Fibroblast of lung (primary cell): ENCODE results near the gene MRPL24. TPM values are rescaled to one million over a fixed set of nuclear protein-coding genes. Genes with fewer than 3 reads are reported as not detected.
A peak's percentile ranks its signal among the peaks of the same experiment; 100 is the strongest.

ENCODE experiments used
- DNase-seq, 2 donors: peaks; one replicate each; pipeline versions ENCODE4 v3.0.0 to v3.0.0-alpha.2; 2010; ENCODE audit warnings: low read depth in 2 of 2
- H2AFZ ChIP-seq: 2 replicates; pipeline ENCODE4 v1.5.1; 2012; ENCODE audit warnings: low read length, control low read depth, inconsistent platforms
- H3K27ac ChIP-seq: 2 replicates; pipeline ENCODE4 v1.5.1; 2011; ENCODE audit warnings: low read length, control low read depth; ENCODE audit not compliant: insufficient read depth
- H3K27me3 ChIP-seq: 2 replicates; pipeline ENCODE4 v1.5.1; 2011; ENCODE audit warnings: mild to moderate bottlenecking, low read length; ENCODE audit not compliant: control insufficient read depth, insufficient read depth
- H3K36me3 ChIP-seq: 2 replicates; pipeline ENCODE4 v1.5.1; 2011; ENCODE audit warnings: low read length; ENCODE audit not compliant: control insufficient read depth, insufficient read depth
- H3K4me1 ChIP-seq: 2 replicates; pipeline ENCODE4 v1.5.1; 2011; ENCODE audit warnings: low read length; ENCODE audit not compliant: control insufficient read depth, insufficient read depth; ENCODE audit errors: extremely low read depth
- H3K4me2 ChIP-seq: 2 replicates; pipeline ENCODE4 v1.5.1; 2011; ENCODE audit warnings: low read length, control low read depth; ENCODE audit not compliant: insufficient read depth; ENCODE audit errors: extremely low read depth
- H3K4me3 ChIP-seq, 4 experiments: fragments of 200-600 bp in 1 of 4; sonication (generic) in 1 of 4; replicated peaks in 1 of 4; 2 replicates each; pipeline ENCODE4 v1.5.1; 2011 to 2016; ENCODE audit warnings: low read length in 4 of 4, low read depth in 3 of 4, mild to moderate bottlenecking in 3 of 4, control low read depth in 2 of 4, inconsistent platforms in 1 of 4, mixed read lengths in 1 of 4; ENCODE audit not compliant: insufficient read depth in 1 of 4; ENCODE audit errors: control extremely low read depth in 1 of 4
- H3K79me2 ChIP-seq: 2 replicates; pipeline ENCODE4 v1.5.1; 2012; ENCODE audit warnings: mild to moderate bottlenecking, low read length, inconsistent platforms; ENCODE audit not compliant: control insufficient read depth, insufficient read depth
- H3K9ac ChIP-seq: 2 replicates; pipeline ENCODE4 v1.5.1; 2011; ENCODE audit warnings: mild to moderate bottlenecking, low read length, control low read depth; ENCODE audit not compliant: insufficient read depth
- H3K9me3 ChIP-seq: 2 replicates; pipeline ENCODE4 v1.5.1; 2012; ENCODE audit warnings: low read depth, low read length; ENCODE audit not compliant: control insufficient read depth, insufficient read depth
- H4K20me1 ChIP-seq: 2 replicates; pipeline ENCODE4 v1.5.1; 2011; ENCODE audit warnings: low read length; ENCODE audit not compliant: control insufficient read depth, insufficient read depth; ENCODE audit errors: extremely low read depth
- EZH2 ChIP-seq: IDR thresholded peaks from 2 replicates; pipeline ENCODE4 v1.5.1; 2012; ENCODE audit warnings: low read length, control low read depth, mild to moderate bottlenecking; ENCODE audit errors: missing control alignments
- polyA plus RNA-seq, 2 donors: library from polyadenylated mRNA; depleted of rRNA in 1 of 2; stranded (reverse) in 1 of 2; unstranded in 1 of 2; fragments of >200 nt; gene quantifications; 2 replicates each; pipeline ENCODE4 v1.2.1, GENCODE V29; 2011 to 2012; ENCODE audit warnings: missing spikeins in 1 of 2
- total RNA-seq: library from RNA; depleted of rRNA; stranded (reverse); fragments of >200 nt; gene quantifications from 2 replicates; pipeline ENCODE4 v1.2.1, GENCODE V29; 2014
- TF ChIP-seq, protein P1 (sequence below), 2 donors: IDR thresholded peaks in 1 of 2; conservative IDR thresholded peaks in 1 of 2; 1 replicate in 1 of 2; 2 replicates in 1 of 2; pipeline ENCODE4 v1.5.1; 2011 to 2012; ENCODE audit warnings: low read length in 2 of 2, control low read depth in 1 of 2, inconsistent platforms in 1 of 2, low read depth in 1 of 2, mild to moderate bottlenecking in 1 of 2

The MRPL24 gene
- total and polyA plus RNA-seq, 2 donors (not counting 1 experiment from before 2014, with no cell fraction given), result 58.8 to 67.2 TPM

DNA sequence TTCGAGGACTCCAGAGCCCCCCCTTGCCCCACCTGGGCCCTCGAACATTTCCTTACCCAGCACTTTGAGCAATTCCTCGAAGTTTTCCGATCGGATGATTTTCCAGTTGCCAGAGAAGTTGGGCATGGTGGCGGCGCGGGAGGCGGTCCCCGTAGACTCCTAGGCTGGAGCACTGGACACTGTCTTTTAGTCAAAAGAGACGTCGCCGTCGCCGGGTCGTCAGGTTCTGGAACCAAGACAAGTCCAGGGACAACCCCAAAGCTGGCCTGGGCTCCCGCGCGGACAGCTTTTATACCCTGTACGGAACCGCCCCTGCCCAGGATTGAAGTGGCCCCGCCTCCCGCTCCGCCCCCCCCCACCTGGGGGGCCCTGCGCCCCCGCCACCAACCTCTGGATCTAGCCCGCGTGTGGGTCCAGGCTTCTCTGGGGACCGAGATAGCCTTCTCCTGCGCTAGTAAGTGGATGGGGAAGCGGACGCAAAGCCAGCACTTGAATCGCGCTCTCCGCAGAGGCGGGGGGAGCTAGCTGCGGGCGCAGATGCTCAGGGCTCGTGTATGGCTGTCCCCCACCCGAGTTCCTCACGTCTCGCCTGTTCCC is 35.5 kb downstream of the MRPL24 start, which contains the start of gene CRABP2:
Gene CRABP2 (minus strand): TSS at position 263 of the 597 bp plus-strand sequence. CDS start 137 bp downstream, at position 126.
- Histone ChIP-seq H4K20me1 (no peaks in the 10 kb centered on the region), H3K27ac (peak within 1 kb of the TSS; percentile 63), H3K4me3 (peak within 1 kb of the TSS; percentile 37 to 69 (median 52)), H3K27me3 (no peaks in the 10 kb centered on the region), H3K79me2 (no peaks in the 10 kb centered on the region), H2AFZ (peak within 1 kb of the TSS; percentile 56), H3K9me3 (no peaks in the 10 kb centered on the region), H3K4me1 (peaks cover 39% of the 10 kb centered on the region), H3K9ac (peak within 1 kb of the TSS; percentile 48), H3K36me3 (peaks cover 6% of the 10 kb centered on the region), H3K4me2 (peak within 1 kb of the TSS; percentile 59)
- TF ChIP-seq EZH2, result no peak
- TF ChIP-seq, protein P1, sequence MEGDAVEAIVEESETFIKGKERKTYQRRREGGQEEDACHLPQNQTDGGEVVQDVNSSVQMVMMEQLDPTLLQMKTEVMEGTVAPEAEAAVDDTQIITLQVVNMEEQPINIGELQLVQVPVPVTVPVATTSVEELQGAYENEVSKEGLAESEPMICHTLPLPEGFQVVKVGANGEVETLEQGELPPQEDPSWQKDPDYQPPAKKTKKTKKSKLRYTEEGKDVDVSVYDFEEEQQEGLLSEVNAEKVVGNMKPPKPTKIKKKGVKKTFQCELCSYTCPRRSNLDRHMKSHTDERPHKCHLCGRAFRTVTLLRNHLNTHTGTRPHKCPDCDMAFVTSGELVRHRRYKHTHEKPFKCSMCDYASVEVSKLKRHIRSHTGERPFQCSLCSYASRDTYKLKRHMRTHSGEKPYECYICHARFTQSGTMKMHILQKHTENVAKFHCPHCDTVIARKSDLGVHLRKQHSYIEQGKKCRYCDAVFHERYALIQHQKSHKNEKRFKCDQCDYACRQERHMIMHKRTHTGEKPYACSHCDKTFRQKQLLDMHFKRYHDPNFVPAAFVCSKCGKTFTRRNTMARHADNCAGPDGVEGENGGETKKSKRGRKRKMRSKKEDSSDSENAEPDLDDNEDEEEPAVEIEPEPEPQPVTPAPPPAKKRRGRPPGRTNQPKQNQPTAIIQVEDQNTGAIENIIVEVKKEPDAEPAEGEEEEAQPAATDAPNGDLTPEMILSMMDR (conservative IDR thresholded peaks at IDR 0.05 in 1 of 2, IDR thresholded peaks at IDR 0.05 in 1 of 2; ENCODE audit: low read depth in 1 of 2, low read length in 2 of 2), result no peak
- peak; percentile 37 to 56 for DNase-seq

GRCh38 chr1:156704930-156705320 is 36.0 kb downstream of the MRPL24 start:
- Histone ChIP-seq H4K20me1 (no peaks in the 10 kb centered on the region), H3K36me3 (peaks cover 8% of the 10 kb centered on the region), H3K4me2 (peak overlapping the region; percentile 59), H2AFZ (no peak overlapping the region), H3K9ac (peak overlapping the region; percentile 48), H3K27ac (peak overlapping the region; percentile 54), H3K4me1 (peaks cover 35% of the 10 kb centered on the region), H3K9me3 (no peaks in the 10 kb centered on the region), H3K79me2 (no peaks in the 10 kb centered on the region), H3K4me3 (peak overlapping the region; percentile 37 to 69 (median 52)), H3K27me3 (no peaks in the 10 kb centered on the region)
- no peak for TF ChIP-seq EZH2
- TF ChIP-seq, protein P1 (conservative IDR thresholded peaks at IDR 0.05 in 1 of 2, IDR thresholded peaks at IDR 0.05 in 1 of 2; ENCODE audit: low read depth in 1 of 2, low read length in 2 of 2), result no peak
- peak; percentile 67 to 72 for DNase-seq

DNA sequence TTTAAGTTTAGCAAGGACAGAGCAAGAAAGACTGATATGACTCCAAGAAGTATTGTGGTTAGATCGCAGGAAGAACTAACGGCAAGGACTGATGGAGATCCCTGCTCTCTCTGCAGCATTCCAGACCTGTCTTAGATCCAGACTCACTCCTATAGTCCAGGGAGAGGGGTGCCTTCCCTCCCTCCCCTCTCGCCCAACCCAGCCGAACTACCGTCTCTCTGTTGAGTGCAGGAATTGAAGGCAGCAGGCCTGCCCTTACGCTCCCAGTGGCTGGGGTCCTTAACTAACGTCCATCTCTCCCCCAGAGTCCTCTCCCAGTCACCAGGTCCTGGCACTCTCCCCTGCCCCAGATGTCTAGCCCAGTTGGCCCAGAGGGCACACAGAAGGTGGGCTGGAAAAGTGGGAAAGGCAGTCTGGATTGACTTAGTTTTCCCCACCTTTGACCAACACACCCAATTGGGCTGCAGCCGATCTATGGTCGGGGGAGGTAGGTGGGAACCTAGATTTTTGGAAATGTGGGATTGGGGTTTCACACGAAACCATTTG is 36.6 kb downstream of the MRPL24 start:
- Histone ChIP-seq H3K27ac (no peak overlapping the region), H3K36me3 (peaks cover 8% of the 10 kb centered on the region), H3K4me3 (peak overlapping the region; percentile 36 to 69 (median 51)), H3K27me3 (no peaks in the 10 kb centered on the region), H4K20me1 (no peaks in the 10 kb centered on the region), H3K79me2 (no peaks in the 10 kb centered on the region), H3K9ac (no peak overlapping the region), H3K9me3 (no peaks in the 10 kb centered on the region), H3K4me2 (peak overlapping the region; percentile 59), H3K4me1 (peaks cover 30% of the 10 kb centered on the region), H2AFZ (no peak overlapping the region)
- no peak for DNase-seq
- TF ChIP-seq EZH2, result no peak
- TF ChIP-seq, protein P1 (conservative IDR thresholded peaks at IDR 0.05 in 1 of 2, IDR thresholded peaks at IDR 0.05 in 1 of 2; ENCODE audit: low read depth in 1 of 2, low read length in 2 of 2), result no peak
